GM04503 (cell line): ENCODE measurements around the gene CLSTN2.

ENCODE experiments used
- DNase-seq: peaks from one replicate; pipeline ENCODE4 v3.0.0-alpha.2; 2012; ENCODE audit warnings: low read depth

Gene CLSTN2

GRCh38 chr3:140096037-140096436 lies 161.1 kb downstream of the CLSTN2 start:
- no peak for DNase-seq

GRCh38 chr3:140097874-140098635 lies 163.1 kb downstream of the CLSTN2 start:
- no peak for DNase-seq

- DNase-seq: no peak
Measured at GRCh38 chr3:140100479-140100878, 165.5 kb downstream of the CLSTN2 start.

- no peak for DNase-seq
Measured at GRCh38 chr3:140103166-140103565, 168.2 kb downstream of the CLSTN2 start.

GRCh38 chr3:140103986-140104645 lies 169.1 kb downstream of the CLSTN2 start:
- no peak for DNase-seq

GRCh38 chr3:140113996-140114788 lies 179.2 kb downstream of the CLSTN2 start:
- DNase-seq: no peak

GRCh38 chr3:140114789-140115080 lies 179.8 kb downstream of the CLSTN2 start:
- no peak for DNase-seq

- no peak for DNase-seq
Measured at GRCh38 chr3:140117096-140117526, 182.1 kb downstream of the CLSTN2 start.

GRCh38 chr3:140122183-140122582 lies 187.2 kb downstream of the CLSTN2 start:
- no peak for DNase-seq

- DNase-seq: no peak
Measured at GRCh38 chr3:140128217-140128616, 193.2 kb downstream of the CLSTN2 start.

GRCh38 chr3:140128631-140129030 lies 193.6 kb downstream of the CLSTN2 start:
- DNase-seq: no peak

- no peak for DNase-seq
Measured at GRCh38 chr3:140129768-140130284, 194.8 kb downstream of the CLSTN2 start.

- DNase-seq: no peak
Measured at GRCh38 chr3:140131895-140132294, 196.9 kb downstream of the CLSTN2 start.

- DNase-seq: no peak
Measured at GRCh38 chr3:140134231-140134965, 199.4 kb downstream of the CLSTN2 start.

- DNase-seq: no peak
Measured at GRCh38 chr3:140135461-140135860, 200.5 kb downstream of the CLSTN2 start.

GRCh38 chr3:140143367-140144069 lies 208.5 kb downstream of the CLSTN2 start:
- no peak for DNase-seq

- no peak for DNase-seq
Measured at GRCh38 chr3:140145528-140145927, 210.5 kb downstream of the CLSTN2 start.

GRCh38 chr3:140146668-140147067 lies 211.7 kb downstream of the CLSTN2 start:
- no peak for DNase-seq

GRCh38 chr3:140147965-140148490 lies 213.0 kb downstream of the CLSTN2 start:
- no peak for DNase-seq

GRCh38 chr3:140148824-140149390 lies 213.9 kb downstream of the CLSTN2 start:
- DNase-seq: no peak

GRCh38 chr3:140151321-140151720 lies 216.3 kb downstream of the CLSTN2 start:
- DNase-seq: no peak
